Stimulated activated CD8-positive, alpha-beta memory T cell treated with anti-CD3 and anti-CD28 coated beads, Interleukin-12 subunit alpha, Interleukin-12 subunit beta, amount 100 ng/mL, for 24 hours (primary cell): ENCODE results near the gene FAIM2.

ENCODE experiments used
- DNase-seq: peaks from one replicate; pipeline ENCODE4 v3.0.0-alpha.2; 2020; ENCODE audit errors: extremely low read depth

The FAIM2 gene

DNA sequence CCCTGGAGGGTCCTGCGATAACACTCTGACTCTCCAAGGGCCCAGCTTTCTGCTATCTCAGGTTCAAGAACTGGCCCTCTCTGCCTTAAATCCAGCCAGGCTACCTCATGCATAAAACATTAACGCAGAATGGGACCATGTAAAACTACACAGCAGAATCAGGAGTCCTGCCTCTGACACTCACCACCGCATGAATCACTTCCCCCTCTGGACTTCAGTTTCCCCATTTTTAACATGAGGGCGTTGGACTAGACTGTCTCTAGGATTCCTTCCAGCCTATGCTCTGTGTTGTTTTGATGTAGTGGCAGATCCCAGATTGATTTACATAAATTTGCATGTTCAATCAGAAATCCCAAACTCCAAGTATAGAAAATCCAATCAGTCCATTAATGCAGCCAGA lies 78.8 kb downstream of the FAIM2 start:
- no peak for DNase-seq

DNA sequence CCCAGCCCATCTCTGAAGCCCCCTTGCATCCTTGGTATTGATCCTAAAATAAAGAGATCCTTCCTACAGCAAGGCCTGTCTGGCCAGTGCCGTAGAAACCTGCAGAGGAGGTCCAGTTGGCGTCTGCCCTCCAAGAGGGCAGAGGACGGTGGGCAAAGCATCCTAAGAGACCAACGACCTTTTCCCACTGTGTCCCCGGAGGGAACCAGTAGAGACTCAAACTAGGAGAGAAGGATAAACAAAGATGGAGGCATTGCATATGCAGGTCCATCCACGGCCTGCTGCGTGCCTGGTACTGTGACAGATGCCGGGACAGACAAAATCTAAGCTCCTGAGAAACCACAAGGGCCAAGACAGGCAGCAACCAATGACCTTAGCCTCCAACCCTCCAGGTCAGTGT lies 79.3 kb downstream of the FAIM2 start:
- no peak for DNase-seq

DNA sequence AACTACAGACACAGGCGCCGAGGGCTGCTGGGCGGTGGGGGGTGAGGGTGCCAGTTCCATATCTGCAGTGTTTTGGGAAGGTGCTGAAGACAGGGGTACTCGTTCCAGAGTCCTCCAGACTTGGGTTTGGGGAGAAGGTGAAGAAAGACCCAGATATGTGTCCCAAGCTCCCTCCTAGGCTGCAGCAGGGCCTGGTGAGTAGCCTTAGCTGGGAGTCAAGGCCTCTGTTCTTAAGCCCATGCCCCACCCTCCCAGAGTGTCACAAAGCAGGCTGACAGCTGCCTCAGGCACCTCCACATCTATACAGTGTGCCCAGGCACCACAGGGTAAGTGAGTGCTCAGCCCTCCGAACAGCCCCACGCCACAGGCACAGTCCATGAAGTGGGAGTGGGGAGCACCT lies 79.7 kb downstream of the FAIM2 start:
- DNase-seq: no peak

DNA sequence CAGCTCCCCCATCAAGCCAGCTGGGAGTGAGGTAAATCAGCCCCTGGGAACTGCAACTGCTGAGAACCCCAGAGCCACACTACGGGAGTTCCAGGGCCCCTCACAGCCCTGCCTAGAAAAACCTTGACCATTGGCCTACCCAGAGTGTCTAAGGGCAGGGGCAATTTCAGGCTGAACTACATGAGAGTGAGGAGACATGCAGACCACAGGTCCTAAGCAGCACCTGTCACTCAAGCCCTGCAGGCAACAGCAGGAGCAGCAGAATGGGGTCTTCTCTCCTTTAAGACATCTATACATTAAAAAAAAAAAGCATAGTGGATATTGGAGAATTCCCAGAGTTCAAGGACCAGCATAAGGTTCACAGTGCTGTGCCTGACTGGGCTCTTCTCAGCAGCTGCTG lies 80.3 kb downstream of the FAIM2 start:
- DNase-seq: no peak

DNA sequence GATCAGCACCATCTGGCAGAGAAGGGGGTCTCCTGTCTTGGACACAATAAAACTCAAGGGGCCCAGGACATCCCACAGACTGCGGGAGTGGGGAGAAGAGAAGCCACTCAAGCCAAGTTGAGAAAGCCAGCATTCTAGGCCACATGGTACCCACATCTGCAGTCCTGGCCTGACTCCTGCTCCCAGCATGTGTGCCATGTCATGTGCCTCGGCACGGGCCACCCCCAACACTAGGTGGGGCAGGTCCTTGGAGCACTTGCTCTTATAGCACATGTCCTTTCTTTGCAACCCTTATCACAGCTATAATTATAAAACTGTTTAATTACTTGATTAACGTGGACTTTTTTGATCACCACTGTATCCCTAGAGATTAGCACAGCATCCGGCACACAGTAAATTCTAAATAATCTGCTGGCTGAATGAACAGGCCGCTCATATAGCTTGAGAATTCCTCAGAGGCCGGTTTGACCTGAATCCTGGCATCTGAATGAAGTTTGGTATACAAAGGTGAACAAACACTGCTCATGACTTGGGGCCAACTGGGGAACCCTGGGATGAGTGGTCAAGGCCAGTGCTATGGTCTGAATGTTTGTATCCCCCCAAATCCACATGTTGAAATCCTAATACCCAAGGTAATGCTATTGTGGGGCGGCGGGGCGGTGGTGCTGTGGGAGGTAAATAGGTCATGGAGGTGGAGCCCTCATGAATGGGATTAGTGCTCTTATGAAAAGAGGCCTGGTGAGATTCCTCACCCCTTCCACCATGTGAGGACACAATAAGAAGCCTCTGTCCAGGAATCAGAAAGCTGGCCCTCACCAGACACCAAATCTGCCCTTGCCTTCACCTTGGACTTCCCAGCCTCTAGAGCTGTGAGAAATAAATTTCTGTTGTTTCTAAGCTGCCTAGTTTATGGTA lies 82.1 kb downstream of the FAIM2 start:
- DNase-seq: no peak

DNA sequence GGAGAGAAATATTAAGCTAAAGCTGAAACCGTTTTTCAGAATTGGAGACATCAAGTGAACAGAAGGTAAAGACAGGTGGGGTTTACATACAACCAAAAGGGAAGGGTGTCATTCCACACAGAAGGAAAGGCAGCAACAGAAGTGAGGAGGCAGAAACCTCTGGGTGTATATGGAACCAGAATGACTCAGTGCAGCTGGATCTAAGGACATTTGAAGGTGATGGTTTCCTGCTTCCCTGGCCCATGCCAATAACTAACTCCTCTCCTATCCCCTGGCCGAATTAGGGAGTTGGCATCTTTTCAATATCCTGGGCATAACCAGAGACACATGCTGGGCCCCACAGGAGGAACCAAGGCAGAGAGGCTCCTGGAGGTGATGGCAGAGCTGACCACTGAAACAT lies 83.9 kb downstream of the FAIM2 start:
- no peak for DNase-seq

DNA sequence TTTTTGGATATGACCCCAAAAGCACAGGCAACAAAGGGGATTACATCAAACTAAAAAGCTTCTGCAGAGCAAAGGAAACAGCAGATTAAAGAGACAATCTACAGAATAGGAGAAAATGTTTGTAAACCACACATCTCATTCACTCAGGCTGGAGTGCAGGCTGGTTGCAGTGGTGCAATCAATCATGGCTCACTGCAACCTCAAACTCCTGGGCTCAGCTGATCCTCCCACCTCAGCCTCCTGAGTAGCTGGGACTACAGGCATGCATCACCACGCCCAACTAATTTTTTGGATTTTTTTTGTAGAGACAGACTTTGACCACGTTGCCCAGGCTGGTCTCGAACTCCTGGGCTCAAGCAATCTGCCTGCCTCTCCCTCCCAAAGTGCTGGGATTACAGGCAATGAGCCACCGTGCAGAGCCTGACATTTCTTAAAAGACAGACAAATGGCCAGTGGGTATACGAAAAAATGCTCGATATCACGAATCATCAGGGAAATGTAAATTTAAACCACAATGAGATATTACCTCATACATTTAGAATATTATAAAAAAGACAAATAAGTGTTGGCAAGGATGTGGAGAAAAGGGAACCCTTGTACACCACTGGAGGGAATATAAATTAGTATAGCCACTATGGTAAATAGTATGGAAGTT lies 85.3 kb downstream of the FAIM2 start:
- no peak for DNase-seq
